Stimulated activated CD8-positive, alpha-beta memory T cell treated with anti-CD3 and anti-CD28 coated beads, Interleukin-15, amount 100 ng/mL, for 1 hour (primary cell): ENCODE measurements around the gene ZNF716.
"Not testable (repeated sequence)": the region's sequence is repeated elsewhere in the genome, so short reads cannot be mapped to it uniquely, and the experiment has no call there.

Source experiments
- DNase-seq: peaks from one replicate; pipeline ENCODE4 v3.0.0-alpha.2; 2020; ENCODE audit warnings: low read depth

The ZNF716 gene

DNA sequence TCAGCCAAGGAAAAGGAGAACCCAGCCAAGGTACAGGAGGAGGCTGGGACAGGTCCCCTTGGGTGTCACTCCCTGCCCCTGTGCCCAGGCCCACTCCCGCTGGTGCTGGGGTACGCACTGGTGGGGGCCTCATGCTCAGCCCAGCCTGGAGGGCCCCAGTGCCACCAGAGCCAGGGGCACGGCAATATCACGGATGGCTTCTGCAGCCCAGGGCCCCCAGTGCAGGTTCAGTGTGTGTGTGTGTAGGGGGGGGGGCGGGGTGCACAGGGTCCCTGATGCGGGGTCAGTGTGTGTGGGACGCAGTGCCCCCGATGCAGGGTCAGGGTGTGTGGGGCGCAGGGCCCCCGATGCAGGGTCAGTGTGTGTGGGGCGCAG lies 23.4 kb upstream of the ZNF716 start:
- DNase-seq: no peak

DNA sequence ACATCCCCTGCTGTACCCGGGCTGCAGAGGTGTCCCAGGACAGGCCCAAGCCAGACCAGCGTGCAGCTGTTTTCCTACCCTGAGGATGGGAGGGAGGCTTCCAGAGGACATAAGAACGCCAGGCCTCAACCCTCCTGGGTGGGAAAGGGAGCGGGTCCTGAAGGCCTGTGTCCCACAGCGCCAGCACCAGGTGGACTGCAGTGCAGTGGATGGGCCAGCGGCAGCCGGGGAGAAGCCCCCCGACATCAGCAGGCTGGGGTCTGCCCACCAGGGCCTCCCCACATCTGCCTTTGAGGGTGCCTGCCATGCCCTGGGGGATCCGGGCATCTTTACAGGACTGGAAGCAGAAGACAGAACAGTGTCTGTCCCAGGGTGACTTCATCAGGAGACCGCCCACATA lies 22.8 kb upstream of the ZNF716 start:
- DNase-seq: no peak

DNA sequence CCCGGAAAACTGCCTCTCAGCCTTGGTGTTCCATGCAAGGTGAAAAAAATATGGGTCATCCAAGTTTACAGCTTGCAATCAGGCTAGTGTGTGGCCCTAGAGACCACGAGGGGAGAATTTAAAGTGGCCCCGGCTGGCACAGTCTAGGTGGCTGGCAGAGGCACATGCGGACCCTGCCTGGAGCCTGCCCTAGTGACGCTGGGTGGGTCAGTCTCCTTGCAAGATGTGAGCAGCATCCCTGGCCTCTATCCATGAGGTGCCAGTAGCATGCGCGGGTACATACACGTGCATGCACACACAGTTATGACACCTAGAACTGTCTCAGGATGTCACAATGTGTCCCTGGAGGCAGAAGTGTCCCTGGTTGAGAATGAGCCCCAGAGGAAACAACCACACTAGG lies 22.4 kb upstream of the ZNF716 start:
- no peak for DNase-seq

DNA sequence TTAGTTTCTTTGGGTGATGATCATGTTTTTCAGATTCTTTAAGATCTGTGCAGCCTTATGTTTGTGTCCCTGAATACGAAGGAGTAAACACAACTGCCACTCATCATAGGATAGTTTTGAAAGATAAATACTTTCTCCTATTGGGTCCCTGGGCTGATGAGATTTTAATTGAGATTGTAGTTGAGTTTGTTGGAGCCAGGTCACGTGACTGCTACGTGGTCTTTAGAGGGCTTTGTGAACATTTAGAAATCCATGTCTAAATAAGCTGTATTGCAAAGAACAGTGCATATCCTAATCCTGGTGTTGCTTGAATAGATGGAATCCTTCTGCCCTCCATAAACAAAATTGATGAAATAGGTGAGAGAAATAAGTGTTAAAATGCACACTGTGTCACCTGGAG lies 17.4 kb upstream of the ZNF716 start:
- DNase-seq: no peak

DNA sequence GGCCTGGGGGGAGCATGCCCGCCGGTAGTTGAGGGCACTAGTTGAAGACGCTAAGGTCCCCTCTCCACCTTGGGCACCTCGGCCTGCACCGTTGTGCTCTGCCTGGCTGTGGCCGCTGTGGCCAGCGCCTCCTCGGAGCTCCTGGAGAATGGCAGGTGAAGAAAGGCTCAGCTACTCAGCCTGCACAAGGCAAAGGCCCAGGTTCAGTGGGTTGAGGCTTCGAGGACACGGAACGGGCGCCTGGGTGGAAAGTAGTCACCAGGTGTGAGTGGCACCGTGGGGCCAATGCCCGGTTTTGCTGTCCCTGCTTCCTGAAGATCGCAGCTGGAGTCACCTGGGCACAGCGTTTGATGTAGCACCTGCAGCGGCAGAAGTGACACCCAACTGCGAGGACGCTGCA lies 12.4 kb upstream of the ZNF716 start:
- DNase-seq: no peak

DNA sequence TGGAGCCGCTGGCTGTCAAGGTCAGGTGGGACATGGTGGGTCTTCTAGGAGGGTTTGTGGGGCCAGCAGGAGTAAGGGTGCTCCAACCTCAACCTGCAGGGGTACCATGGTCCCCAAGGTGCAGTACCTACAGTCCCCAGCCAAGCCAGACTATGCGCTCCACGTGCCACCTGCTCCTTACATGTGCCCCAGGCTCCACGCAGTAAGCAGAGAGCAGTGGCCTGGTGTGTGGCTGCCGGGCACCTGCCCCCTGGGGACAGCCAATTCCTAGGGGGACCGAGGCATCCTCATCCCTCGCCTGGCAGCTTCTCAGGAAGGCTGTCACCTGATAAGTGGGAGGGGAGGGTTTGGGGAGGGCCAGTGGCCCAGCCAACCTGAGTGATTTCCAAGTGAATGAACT lies 11.7 kb upstream of the ZNF716 start:
- DNase-seq: no peak

DNA sequence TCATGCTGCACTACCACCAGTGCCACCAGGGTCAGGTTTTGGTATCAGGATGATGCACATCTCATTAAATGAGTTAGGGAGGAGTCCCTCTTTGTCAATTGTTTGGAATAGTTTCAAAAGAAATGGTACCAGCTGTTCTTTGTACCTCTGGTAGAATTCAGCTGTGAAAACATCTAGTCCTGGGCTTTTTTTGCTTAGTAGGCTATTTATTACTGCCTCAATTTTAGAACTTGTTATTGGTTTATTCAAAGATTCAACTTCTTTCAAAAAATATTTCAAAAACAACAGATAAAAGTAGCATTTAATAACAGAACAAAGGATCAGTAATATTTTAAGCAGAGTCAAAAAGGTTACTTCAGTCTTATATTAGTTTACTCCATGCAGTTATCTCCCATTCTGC lies 6.4 kb upstream of the ZNF716 start:
- no peak for DNase-seq

DNA sequence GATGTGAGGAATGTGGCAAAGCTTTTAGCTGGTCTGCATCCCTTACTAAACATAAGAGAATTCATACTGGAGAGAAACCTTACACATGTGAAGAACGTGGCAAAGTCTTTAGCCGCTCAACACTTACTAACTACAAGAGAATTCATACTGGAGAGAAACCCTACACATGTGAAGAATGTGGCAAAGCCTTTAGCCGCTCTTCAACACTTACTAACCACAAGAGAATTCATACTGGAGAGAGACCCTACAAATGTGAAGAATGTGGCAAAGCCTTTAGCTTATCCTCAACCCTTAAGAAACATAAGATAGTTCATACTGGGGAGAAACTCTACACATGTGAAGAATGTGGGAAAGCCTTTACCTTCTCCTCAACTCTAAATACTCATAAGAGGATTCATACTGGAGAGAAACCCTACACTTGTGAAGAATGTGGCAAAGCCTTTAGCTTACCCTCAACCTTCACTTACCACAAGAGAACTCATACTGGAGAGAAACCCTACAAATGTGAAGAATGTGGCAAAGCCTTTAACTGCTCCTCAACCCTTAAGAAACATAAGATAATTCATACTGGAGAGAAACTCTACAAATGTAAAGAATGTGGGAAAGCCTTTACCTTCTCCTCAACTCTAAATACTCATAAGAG lies 19.3 kb downstream of the ZNF716 start:
- DNase-seq: not testable (repeated sequence)

DNA sequence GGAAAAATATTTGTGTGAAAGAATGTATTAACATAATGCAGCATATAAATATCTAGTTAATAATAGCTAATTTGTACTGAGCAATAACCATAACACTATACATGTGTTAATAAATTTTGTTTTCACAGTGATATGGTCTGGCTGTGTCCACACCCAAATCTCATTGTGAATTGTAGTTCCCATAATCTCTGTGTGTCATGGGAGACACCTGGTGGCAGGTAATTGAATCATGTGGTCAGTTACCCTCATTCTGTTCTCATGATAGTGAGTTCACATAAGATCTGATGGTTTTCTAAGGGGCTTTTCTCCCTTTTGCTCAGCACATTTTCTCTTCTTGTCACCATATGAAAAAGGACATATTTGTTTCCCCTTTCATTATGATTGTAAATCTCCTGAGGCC lies 30.3 kb downstream of the ZNF716 start:
- DNase-seq: not testable (repeated sequence)

DNA sequence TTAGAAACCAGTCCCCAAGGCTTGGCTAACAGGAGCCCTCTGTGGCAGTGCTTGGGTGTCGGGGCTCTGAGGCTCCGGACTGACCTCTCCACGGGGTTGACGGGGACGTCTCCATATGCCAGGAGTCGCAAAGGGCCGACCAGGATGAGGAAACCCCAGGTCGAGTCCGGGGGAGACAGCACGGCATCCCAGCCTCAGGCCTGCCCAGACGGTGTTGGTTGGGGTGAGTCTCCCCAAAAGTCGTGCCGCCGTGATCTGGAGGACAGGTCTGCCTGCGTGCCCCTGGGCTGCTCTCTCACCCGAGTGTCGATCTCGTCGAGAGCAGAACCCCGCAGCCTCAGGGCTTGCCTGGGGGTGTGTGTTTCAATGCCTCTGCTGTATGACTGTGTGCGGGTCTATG lies 35.0 kb downstream of the ZNF716 start:
- DNase-seq: not testable (repeated sequence)

DNA sequence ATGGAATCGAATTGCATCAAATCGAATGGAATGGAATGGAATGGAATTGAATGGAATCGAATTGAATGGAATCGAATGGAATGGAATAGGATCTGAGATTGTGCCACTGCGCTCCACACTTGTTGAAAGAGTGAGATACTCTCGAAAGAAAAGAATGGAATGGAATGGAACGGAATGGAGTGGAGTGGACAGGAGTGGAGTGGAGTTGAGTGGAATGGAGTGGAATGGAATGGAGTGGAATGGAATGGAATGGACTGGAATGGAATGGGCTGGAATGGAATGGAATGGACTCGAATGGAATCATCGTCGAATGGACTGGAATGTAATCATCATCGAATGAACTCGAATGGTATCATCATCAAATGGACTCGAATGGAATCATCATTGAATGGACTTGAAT lies 38.0 kb downstream of the ZNF716 start:
- no peak for DNase-seq

DNA sequence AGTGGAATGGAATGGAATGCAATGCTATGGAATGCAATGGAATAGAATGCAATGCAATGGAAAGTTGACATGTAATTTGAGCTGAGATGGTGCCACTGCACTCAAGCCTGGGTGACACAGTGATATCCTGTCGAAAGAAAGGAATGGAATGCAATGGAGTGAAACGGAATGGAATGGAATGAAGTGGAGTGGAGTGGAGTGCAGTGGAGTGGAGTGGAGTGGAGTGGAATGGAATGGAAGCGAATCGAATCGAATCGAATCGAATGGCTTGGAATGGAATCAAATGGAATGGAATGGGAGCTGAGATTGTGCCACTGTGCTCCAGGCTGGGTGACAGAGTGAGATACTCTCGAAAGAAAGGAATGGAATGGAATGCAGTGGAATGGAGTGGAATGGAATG lies 45.1 kb downstream of the ZNF716 start:
- DNase-seq: not testable (repeated sequence)

DNA sequence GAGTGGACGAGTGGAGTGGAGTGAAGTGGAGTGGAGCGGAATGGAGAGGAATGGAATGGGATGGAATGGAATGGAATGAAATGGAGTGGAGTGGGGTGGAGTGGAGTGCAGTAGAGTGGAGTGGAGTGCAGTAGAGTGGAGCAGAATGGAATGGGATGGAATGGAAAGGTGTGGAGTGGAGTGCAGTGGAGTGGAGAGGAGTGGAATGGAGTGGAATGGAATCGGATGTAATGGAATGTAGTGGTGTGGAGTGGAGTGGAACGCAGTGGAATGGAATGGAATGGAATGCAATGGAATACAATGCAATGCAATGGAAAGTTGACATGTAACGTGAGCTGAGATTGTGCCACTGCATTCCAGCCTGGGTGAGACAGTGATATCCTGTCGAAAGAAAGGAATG lies 46.4 kb downstream of the ZNF716 start:
- DNase-seq: no peak

DNA sequence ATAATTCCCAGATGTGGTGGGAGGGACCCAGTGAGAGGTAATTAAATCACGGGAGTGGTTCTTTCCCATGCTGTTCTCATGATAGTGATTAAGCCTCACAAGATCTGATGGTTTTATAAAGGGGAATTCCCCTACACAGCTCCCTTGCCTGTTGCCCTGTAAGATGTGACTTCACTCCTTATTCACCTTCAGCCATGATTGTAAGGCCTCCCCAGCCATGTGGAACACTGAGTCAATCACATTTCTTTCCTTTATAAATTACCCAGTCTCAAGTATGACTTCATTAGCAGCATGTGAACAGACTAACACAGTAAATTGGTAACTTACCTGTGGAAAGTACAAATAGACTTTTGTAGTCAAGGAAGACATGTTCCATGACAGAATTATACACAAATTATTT lies 55.2 kb downstream of the ZNF716 start:
- DNase-seq: no peak
